ENCODE data around the gene TSHB.

Gene TSHB

DNA sequence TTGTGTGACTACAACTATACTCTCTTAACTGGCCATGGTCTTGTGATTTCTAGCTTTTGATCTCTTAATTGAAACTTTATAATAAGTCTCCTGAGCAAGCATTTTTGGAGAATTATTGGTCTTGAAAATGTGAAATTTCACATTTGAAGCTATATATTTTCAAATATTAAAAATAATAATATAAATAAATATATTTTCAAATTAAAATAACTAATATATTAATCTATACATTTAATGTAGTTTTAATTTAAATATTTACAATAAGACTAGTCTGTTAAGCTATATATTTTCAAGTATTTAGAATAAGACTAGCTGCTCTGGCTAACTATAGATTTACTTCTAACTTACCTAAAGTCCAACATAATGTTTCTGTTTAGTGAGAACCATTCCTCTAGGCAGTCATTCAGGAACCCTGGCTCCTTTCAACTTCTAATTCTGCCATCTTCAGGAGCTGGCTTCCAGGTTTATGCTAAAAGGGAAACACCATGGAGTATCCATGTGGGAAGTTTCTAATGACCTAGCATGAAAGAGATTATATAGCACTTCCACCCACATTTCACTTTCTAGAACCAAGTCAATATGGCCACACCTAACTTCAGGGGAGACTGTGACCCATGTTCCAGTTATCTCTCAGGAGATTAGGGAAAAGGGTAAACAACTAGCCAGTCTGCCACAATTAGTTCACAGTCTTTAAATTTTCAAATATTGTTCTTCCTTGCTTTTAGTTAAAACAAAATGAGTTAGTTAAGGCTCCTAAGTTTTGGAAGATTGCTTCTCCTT lies 31.9 kb upstream of the TSHB start:
- TF ChIP-seq POLR2AphosphoS5 (IDR thresholded peaks at IDR 0.05; ENCODE audit: low read depth): no peak
- TF ChIP-seq GABPA (IDR thresholded peaks at IDR 0.05; ENCODE audit: low read depth): no peak
- TF ChIP-seq, protein P1, sequence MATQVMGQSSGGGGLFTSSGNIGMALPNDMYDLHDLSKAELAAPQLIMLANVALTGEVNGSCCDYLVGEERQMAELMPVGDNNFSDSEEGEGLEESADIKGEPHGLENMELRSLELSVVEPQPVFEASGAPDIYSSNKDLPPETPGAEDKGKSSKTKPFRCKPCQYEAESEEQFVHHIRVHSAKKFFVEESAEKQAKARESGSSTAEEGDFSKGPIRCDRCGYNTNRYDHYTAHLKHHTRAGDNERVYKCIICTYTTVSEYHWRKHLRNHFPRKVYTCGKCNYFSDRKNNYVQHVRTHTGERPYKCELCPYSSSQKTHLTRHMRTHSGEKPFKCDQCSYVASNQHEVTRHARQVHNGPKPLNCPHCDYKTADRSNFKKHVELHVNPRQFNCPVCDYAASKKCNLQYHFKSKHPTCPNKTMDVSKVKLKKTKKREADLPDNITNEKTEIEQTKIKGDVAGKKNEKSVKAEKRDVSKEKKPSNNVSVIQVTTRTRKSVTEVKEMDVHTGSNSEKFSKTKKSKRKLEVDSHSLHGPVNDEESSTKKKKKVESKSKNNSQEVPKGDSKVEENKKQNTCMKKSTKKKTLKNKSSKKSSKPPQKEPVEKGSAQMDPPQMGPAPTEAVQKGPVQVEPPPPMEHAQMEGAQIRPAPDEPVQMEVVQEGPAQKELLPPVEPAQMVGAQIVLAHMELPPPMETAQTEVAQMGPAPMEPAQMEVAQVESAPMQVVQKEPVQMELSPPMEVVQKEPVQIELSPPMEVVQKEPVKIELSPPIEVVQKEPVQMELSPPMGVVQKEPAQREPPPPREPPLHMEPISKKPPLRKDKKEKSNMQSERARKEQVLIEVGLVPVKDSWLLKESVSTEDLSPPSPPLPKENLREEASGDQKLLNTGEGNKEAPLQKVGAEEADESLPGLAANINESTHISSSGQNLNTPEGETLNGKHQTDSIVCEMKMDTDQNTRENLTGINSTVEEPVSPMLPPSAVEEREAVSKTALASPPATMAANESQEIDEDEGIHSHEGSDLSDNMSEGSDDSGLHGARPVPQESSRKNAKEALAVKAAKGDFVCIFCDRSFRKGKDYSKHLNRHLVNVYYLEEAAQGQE (IDR thresholded peaks at IDR 0.05; ENCODE audit: insufficient replicate concordance, low read depth): no peak
- TF ChIP-seq SPI1 (IDR thresholded peaks at IDR 0.05; ENCODE audit: borderline replicate concordance, low read depth): no peak
- TF ChIP-seq, protein P2, sequence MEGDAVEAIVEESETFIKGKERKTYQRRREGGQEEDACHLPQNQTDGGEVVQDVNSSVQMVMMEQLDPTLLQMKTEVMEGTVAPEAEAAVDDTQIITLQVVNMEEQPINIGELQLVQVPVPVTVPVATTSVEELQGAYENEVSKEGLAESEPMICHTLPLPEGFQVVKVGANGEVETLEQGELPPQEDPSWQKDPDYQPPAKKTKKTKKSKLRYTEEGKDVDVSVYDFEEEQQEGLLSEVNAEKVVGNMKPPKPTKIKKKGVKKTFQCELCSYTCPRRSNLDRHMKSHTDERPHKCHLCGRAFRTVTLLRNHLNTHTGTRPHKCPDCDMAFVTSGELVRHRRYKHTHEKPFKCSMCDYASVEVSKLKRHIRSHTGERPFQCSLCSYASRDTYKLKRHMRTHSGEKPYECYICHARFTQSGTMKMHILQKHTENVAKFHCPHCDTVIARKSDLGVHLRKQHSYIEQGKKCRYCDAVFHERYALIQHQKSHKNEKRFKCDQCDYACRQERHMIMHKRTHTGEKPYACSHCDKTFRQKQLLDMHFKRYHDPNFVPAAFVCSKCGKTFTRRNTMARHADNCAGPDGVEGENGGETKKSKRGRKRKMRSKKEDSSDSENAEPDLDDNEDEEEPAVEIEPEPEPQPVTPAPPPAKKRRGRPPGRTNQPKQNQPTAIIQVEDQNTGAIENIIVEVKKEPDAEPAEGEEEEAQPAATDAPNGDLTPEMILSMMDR (IDR thresholded peaks at IDR 0.05; ENCODE audit: insufficient read depth, low read length): no peak
- no peak for DNase-seq (ENCODE audit: low read depth in 1 of 2, low spot score in 1 of 2)
- no peak overlapping the region for H3K4me3 ChIP-seq (replicated peaks; ENCODE audit: insufficient read depth, low read length)
- H3K27me3 ChIP-seq (ENCODE audit: insufficient read depth, poor library complexity, severe bottlenecking): no peaks in the 10 kb centered on the region
- no peak overlapping the region for H3K27ac ChIP-seq (replicated peaks)

DNA sequence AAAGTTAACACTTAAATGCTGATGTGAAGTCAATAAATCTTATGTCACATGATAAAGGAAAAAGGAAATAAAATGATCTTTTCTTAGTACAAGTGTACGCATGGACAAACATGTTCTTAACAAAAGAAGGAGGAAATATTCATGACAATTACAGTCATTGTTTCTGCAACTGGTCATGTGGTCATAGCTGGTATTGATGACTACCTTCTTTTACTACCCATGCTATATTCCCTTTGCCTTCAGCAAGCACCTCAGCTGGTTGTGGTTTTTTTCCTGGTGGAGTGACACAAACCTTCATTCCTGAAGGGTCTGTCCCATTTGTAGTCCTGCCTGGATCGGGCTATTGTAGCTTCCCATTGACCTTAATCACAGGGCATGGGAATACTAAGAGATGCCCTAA lies 23.4 kb upstream of the TSHB start:
- Histone ChIP-seq H3K27ac (replicated peaks) (no peak overlapping the region), H3K27me3 (ENCODE audit: insufficient read depth, poor library complexity, severe bottlenecking) (no peaks in the 10 kb centered on the region), H3K4me3 (replicated peaks; ENCODE audit: insufficient read depth, low read length) (no peak overlapping the region)
- DNase-seq (ENCODE audit: low read depth in 1 of 2, low spot score in 1 of 2): no peak
- TF ChIP-seq POLR2AphosphoS5 (IDR thresholded peaks at IDR 0.05; ENCODE audit: low read depth): no peak
- no peak for TF ChIP-seq GABPA (IDR thresholded peaks at IDR 0.05; ENCODE audit: low read depth)
- no peak for TF ChIP-seq SPI1 (IDR thresholded peaks at IDR 0.05; ENCODE audit: borderline replicate concordance, low read depth)
- TF ChIP-seq, protein P2 (IDR thresholded peaks at IDR 0.05; ENCODE audit: insufficient read depth, low read length): no peak
- TF ChIP-seq, protein P1 (IDR thresholded peaks at IDR 0.05; ENCODE audit: insufficient replicate concordance, low read depth): no peak

DNA sequence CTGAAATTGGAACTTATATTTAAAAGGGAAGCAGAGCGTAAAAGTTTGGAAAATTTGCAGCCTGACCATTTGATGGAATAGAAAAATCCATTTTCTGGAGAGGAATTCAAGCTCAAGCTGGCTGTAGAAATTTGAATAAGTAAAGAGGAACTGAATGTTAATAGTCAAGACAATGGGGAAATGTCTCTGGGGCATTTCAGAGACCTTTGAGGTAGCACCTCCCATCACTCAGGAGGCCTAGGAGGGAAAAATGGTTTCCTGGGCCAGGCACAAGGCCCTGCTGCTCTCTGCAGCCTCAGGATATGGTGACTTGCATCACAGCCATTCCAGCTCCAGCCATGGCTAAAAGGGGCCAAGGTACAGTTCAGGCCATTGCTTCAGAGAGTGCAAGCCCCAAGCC lies 17.6 kb upstream of the TSHB start:
- Histone ChIP-seq H3K27me3 (ENCODE audit: insufficient read depth, poor library complexity, severe bottlenecking) (no peaks in the 10 kb centered on the region), H3K27ac (replicated peaks) (peak overlapping the region; percentile 12), H3K4me3 (replicated peaks; ENCODE audit: insufficient read depth, low read length) (no peak overlapping the region)
- TF ChIP-seq, protein P2 (IDR thresholded peaks at IDR 0.05; ENCODE audit: insufficient read depth, low read length): no peak
- TF ChIP-seq GABPA (IDR thresholded peaks at IDR 0.05; ENCODE audit: low read depth): 0 out of 2 replicates have a peak, but pooled peaks have one; percentile 48
- TF ChIP-seq POLR2AphosphoS5 (IDR thresholded peaks at IDR 0.05; ENCODE audit: low read depth): no peak
- TF ChIP-seq SPI1 (IDR thresholded peaks at IDR 0.05; ENCODE audit: borderline replicate concordance, low read depth): peak; percentile 83
- TF ChIP-seq, protein P1 (IDR thresholded peaks at IDR 0.05; ENCODE audit: insufficient replicate concordance, low read depth): no peak
- peak; percentile 25 to 71 for DNase-seq (ENCODE audit: low read depth in 1 of 2, low spot score in 1 of 2)
